Smooth muscle cell (in vitro differentiated cells): Measurements from ENCODE around the gene SPESP1. TPM values are rescaled to one million over a fixed set of nuclear protein-coding genes. Genes with fewer than 3 reads are reported as not detected.

ENCODE experiments used
- DNase-seq: peaks from one replicate; lab custom pipeline; 2025; ENCODE audit not compliant: unreplicated experiment; lab: John Stamatoyannopoulos, UW
- H2AFZ ChIP-seq: fragments of 200-600 bp; sonication (generic); 2 replicates; pipeline ENCODE4 v1.6.0; 2016; ENCODE audit warnings: antibody characterized with exemption, low read depth, mild to moderate bottlenecking
- H3F3A ChIP-seq: fragments of 200-600 bp; sonication (generic); 2 replicates; pipeline ENCODE4 v1.6.0; 2017; ENCODE audit warnings: antibody characterized with exemption, low read depth
- H3K27ac ChIP-seq: fragments of 200-600 bp; sonication (generic); 2 replicates; pipeline ENCODE4 v1.5.1; 2016; ENCODE audit warnings: low read depth, mild to moderate bottlenecking
- H3K27me3 ChIP-seq: fragments of 200-600 bp; sonication (generic); 2 replicates; pipeline ENCODE4 v1.6.1; 2016; ENCODE audit warnings: low read depth, mild to moderate bottlenecking
- H3K36me3 ChIP-seq: fragments of 200-600 bp; sonication (generic); 2 replicates; pipeline ENCODE4 v1.5.1; 2016; ENCODE audit warnings: low read depth
- H3K4me1 ChIP-seq: fragments of 200-600 bp; sonication (generic); 2 replicates; pipeline ENCODE4 v1.5.1; 2016; ENCODE audit warnings: low read depth
- H3K4me2 ChIP-seq: fragments of 200-600 bp; sonication (generic); 2 replicates; pipeline ENCODE4 v1.6.0; 2016; ENCODE audit warnings: mild to moderate bottlenecking
- H3K4me3 ChIP-seq: fragments of 200-600 bp; sonication (generic); 2 replicates; pipeline ENCODE4 v1.5.1; 2016; ENCODE audit warnings: mild to moderate bottlenecking
- H3K79me2 ChIP-seq: fragments of 200-600 bp; sonication (generic); 2 replicates; pipeline ENCODE4 v1.6.0; 2016; ENCODE audit warnings: low read depth, mild to moderate bottlenecking
- H3K9ac ChIP-seq: fragments of 200-600 bp; sonication (generic); 2 replicates; pipeline ENCODE4 v1.6.0; 2016; ENCODE audit warnings: low read depth
- H3K9me3 ChIP-seq: fragments of 200-600 bp; sonication (generic); replicated peaks from 2 replicates; pipeline ENCODE4 v1.5.1; 2016; ENCODE audit warnings: low read depth
- H4K20me1 ChIP-seq: fragments of 200-600 bp; sonication (generic); 2 replicates; pipeline ENCODE4 v1.6.0; 2016; ENCODE audit warnings: low read depth
- CTCF ChIP-seq: fragments of 200-600 bp; sonication (generic); IDR thresholded peaks from 2 replicates; pipeline ENCODE4 v1.5.1; 2017; ENCODE audit warnings: borderline replicate concordance, mild to moderate bottlenecking, antibody characterized with exemption; ENCODE audit not compliant: insufficient read depth, poor library complexity, severe bottlenecking
- WGBS: methylation state at CpG from one replicate; pipeline ENCODE4 v1.1.7; 2016; ENCODE audit warnings: low lambda C conversion rate; 5-methylcytosine and 5-hydroxymethylcytosine counted together
- polyA plus RNA-seq: library from polyadenylated mRNA; unstranded; fragments of >200 nt; fragmentation: Nextera tagmentation; extraction: Ambion mirVana; gene quantifications from 2 replicates; pipeline ENCODE4 v1.2.1, GENCODE V29; 2016
- total RNA-seq: library from RNA; depleted of rRNA; stranded (reverse); fragments of >200 nt; gene quantifications from 2 replicates; pipeline ENCODE4 v1.2.3, GENCODE V29; 2014

Gene SPESP1
- total and polyA plus RNA-seq, 2 experiments from 2014 or later = not detected

DNA sequence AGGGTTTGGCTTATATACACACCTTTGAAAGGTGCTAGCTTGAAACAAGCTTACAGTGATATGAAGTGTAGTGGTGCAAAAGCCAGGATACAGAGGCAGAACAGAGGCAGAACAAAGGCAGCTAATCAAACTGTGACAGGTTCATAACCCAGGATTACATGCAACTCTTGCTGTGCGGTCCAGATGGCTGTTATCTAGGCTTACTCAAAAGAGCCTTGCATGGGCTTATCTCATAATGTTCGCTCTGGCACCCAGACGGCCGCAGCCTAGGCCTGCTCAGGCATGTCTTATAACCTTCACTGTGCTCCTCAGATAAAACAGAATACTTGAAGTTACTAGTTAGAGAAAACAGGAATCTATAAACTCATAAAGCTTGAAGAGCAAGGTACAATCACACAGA is 61.4 kb downstream of the SPESP1 start:
- Histone ChIP-seq H3K4me3 (no peak overlapping the region), H3K4me1 (no peaks in the 10 kb centered on the region), H3K9ac (no peak overlapping the region), H3K27me3 (no peaks in the 10 kb centered on the region), H2AFZ (no peak overlapping the region), H3F3A (peaks cover 22% of the 10 kb centered on the region), H3K27ac (peak overlapping the region; percentile 26), H4K20me1 (no peaks in the 10 kb centered on the region), H3K36me3 (no peaks in the 10 kb centered on the region), H3K79me2 (no peaks in the 10 kb centered on the region), H3K9me3 (no peaks in the 10 kb centered on the region), H3K4me2 (peak overlapping the region; percentile 28)
- WGBS = 0% methylated on average over 4 of the region's 4 CpGs
- no peak for TF ChIP-seq CTCF
- DNase-seq = no peak

- no peak overlapping the region for H3K4me3 ChIP-seq
- H3K4me2 ChIP-seq = peak overlapping the region; percentile 28
- 86% methylated on average over 6 of the region's 6 CpGs for WGBS
- H3K27me3 ChIP-seq = no peaks in the 10 kb centered on the region
- no peaks in the 10 kb centered on the region for H3K79me2 ChIP-seq
- no peaks in the 10 kb centered on the region for H4K20me1 ChIP-seq
- no peak for TF ChIP-seq CTCF
- peaks cover 22% of the 10 kb centered on the region for H3F3A ChIP-seq
- H3K36me3 ChIP-seq = no peaks in the 10 kb centered on the region
- H3K27ac ChIP-seq = peak overlapping the region; percentile 26
- H2AFZ ChIP-seq = no peak overlapping the region
- H3K4me1 ChIP-seq = no peaks in the 10 kb centered on the region
- H3K9ac ChIP-seq = no peak overlapping the region
- H3K9me3 ChIP-seq = no peaks in the 10 kb centered on the region
- no peak for DNase-seq
Observed at GRCh38 chr15:68992696-68993095, 62.4 kb downstream of the SPESP1 start.

- no peaks in the 10 kb centered on the region for H3K36me3 ChIP-seq
- H2AFZ ChIP-seq = no peak overlapping the region
- no peaks in the 10 kb centered on the region for H4K20me1 ChIP-seq
- H3K4me2 ChIP-seq = peak overlapping the region; percentile 28
- no peaks in the 10 kb centered on the region for H3K4me1 ChIP-seq
- DNase-seq = no peak
- no peaks in the 10 kb centered on the region for H3K9me3 ChIP-seq
- no peaks in the 10 kb centered on the region for H3K79me2 ChIP-seq
- H3K4me3 ChIP-seq = no peak overlapping the region
- no peaks in the 10 kb centered on the region for H3K27me3 ChIP-seq
- H3F3A ChIP-seq = peaks cover 22% of the 10 kb centered on the region
- no peak overlapping the region for H3K9ac ChIP-seq
- H3K27ac ChIP-seq = peak overlapping the region; percentile 25
- no peak for TF ChIP-seq CTCF
- WGBS = 85% methylated on average over 6 of the region's 6 CpGs
Observed at GRCh38 chr15:68993276-68993675, 63.0 kb downstream of the SPESP1 start.

- Histone ChIP-seq H3K4me2 (peak overlapping the region; percentile 28), H3F3A (peaks cover 22% of the 10 kb centered on the region), H4K20me1 (no peaks in the 10 kb centered on the region), H3K36me3 (no peaks in the 10 kb centered on the region), H3K27ac (no peak overlapping the region), H3K9ac (no peak overlapping the region), H3K27me3 (no peaks in the 10 kb centered on the region), H2AFZ (no peak overlapping the region), H3K4me1 (no peaks in the 10 kb centered on the region), H3K9me3 (no peaks in the 10 kb centered on the region), H3K79me2 (no peaks in the 10 kb centered on the region), H3K4me3 (no peak overlapping the region)
- DNase-seq = no peak
- TF ChIP-seq CTCF = no peak
- WGBS = 33% methylated on average over 2 of the region's 2 CpGs
Observed at GRCh38 chr15:68994149-68994548, 63.8 kb downstream of the SPESP1 start.
